Left ventricle myocardium inferior (tissue), 1 donor: Measurements from ENCODE around the gene VPS39. TPM values are rescaled to one million over a fixed set of nuclear protein-coding genes. Genes with fewer than 3 reads are reported as not detected.

Experiments used
- DNase-seq: peaks from one replicate; pipeline ENCODE4 v3.0.0-alpha.2; 2020
- H3K27ac ChIP-seq: fragments of 200-600 bp; replicated peaks from 2 replicates; pipeline ENCODE4 v1.8.0; 2021
- H3K27me3 ChIP-seq: fragments of 200-600 bp; 2 replicates; pipeline ENCODE4 v1.8.0; 2021; ENCODE audit warnings: low read depth
- H3K36me3 ChIP-seq: fragments of 200-600 bp; 2 replicates; pipeline ENCODE4 v1.8.0; 2021
- H3K4me1 ChIP-seq: fragments of 200-600 bp; 2 replicates; pipeline ENCODE4 v1.8.0; 2021
- H3K4me3 ChIP-seq: fragments of 200-600 bp; 2 replicates; pipeline ENCODE4 v1.8.0; 2021; ENCODE audit warnings: mild to moderate bottlenecking, moderate library complexity
- H3K9me3 ChIP-seq: fragments of 200-600 bp; replicated peaks from 2 replicates; pipeline ENCODE4 v1.8.0; 2021
- CTCF ChIP-seq: fragments of 200-600 bp; IDR thresholded peaks from 2 replicates; pipeline ENCODE4 v1.8.0; 2021; ENCODE audit warnings: antibody characterized with exemption, mild to moderate bottlenecking, borderline replicate concordance
- intact Hi-C: fragments of 100-400 bp; cut with micrococcal nuclease; formaldehyde crosslinking; loops from one replicate; pipeline ENCODE4 v1.11.0; 2022
- total RNA-seq: library from RNA; stranded (reverse); fragmentation: NEBNext Ultra II Directional; extraction: Animal tissue kit (Norgen Biotek cat#: 25700); gene quantifications from one replicate; pipeline ENCODE4 v1.2.1, GENCODE V29; 2021
- donor health status: DM: no; HTN: yes; CAD: no; lungs with severe emphysema.

The VPS39 gene
- total RNA-seq, 1 donor from 2014 or later, result 49.2 TPM

- H3K4me3 ChIP-seq, result no peak overlapping the region
- intact Hi-C loops, result no loop called here
- no peak for DNase-seq
- H3K36me3 ChIP-seq, result peaks cover 62% of the 10 kb centered on the region
- no peak for TF ChIP-seq CTCF
- H3K27me3 ChIP-seq, result no peaks in the 10 kb centered on the region
- no peaks in the 10 kb centered on the region for H3K9me3 ChIP-seq
- H3K4me1 ChIP-seq, result peaks cover 9% of the 10 kb centered on the region
- H3K27ac ChIP-seq, result no peak overlapping the region
Measured at GRCh38 chr15:42213511-42213910, 5.4 kb upstream of the VPS39 start.

- TF ChIP-seq CTCF, result no peak
- peaks cover 40% of the 10 kb centered on the region for H3K36me3 ChIP-seq
- no peak overlapping the region for H3K4me3 ChIP-seq
- DNase-seq, result no peak
- intact Hi-C loops, result no loop called here
- no peak overlapping the region for H3K27ac ChIP-seq
- peaks cover 29% of the 10 kb centered on the region for H3K4me1 ChIP-seq
- no peaks in the 10 kb centered on the region for H3K9me3 ChIP-seq
- H3K27me3 ChIP-seq, result no peaks in the 10 kb centered on the region
Measured at GRCh38 chr15:42210696-42211095, 2.6 kb upstream of the VPS39 start.

- no peaks in the 10 kb centered on the region for H3K27me3 ChIP-seq
- no peak overlapping the region for H3K4me3 ChIP-seq
- no peak overlapping the region for H3K27ac ChIP-seq
- TF ChIP-seq CTCF, result no peak
- H3K9me3 ChIP-seq, result no peaks in the 10 kb centered on the region
- H3K36me3 ChIP-seq, result peaks cover 20% of the 10 kb centered on the region
- DNase-seq, result no peak
- peaks cover 33% of the 10 kb centered on the region for H3K4me1 ChIP-seq
- intact Hi-C loops, result no loop called here
Measured at GRCh38 chr15:42206406-42206805, 1.7 kb downstream of the VPS39 start.

- no peak overlapping the region for H3K27ac ChIP-seq
- DNase-seq, result no peak
- H3K4me1 ChIP-seq, result peaks cover 33% of the 10 kb centered on the region
- H3K4me3 ChIP-seq, result no peak overlapping the region
- TF ChIP-seq CTCF, result no peak
- H3K9me3 ChIP-seq, result no peaks in the 10 kb centered on the region
- intact Hi-C loops, result no loop called here
- H3K36me3 ChIP-seq, result peaks cover 13% of the 10 kb centered on the region
- H3K27me3 ChIP-seq, result no peaks in the 10 kb centered on the region
Measured at GRCh38 chr15:42203891-42204290, 4.2 kb downstream of the VPS39 start.

- Histone ChIP-seq H3K9me3 (no peaks in the 10 kb centered on the region), H3K4me3 (no peak overlapping the region), H3K27ac (no peak overlapping the region), H3K4me1 (peaks cover 24% of the 10 kb centered on the region), H3K36me3 (peaks cover 21% of the 10 kb centered on the region), H3K27me3 (no peaks in the 10 kb centered on the region)
- TF ChIP-seq CTCF, result no peak
- intact Hi-C loops, result no loop called here
- DNase-seq, result no peak
Measured at GRCh38 chr15:42202653-42203052, 5.5 kb downstream of the VPS39 start.

- Histone ChIP-seq H3K4me3 (no peak overlapping the region), H3K4me1 (peaks cover 15% of the 10 kb centered on the region), H3K27me3 (no peaks in the 10 kb centered on the region), H3K27ac (no peak overlapping the region), H3K36me3 (peaks cover 26% of the 10 kb centered on the region), H3K9me3 (no peaks in the 10 kb centered on the region)
- TF ChIP-seq CTCF, result no peak
- DNase-seq, result no peak
- intact Hi-C loops, result no loop called here
Measured at GRCh38 chr15:42201801-42202200, 6.3 kb downstream of the VPS39 start.
